H1 (cell line): ENCODE measurements around the gene CD248. TPM values are rescaled to one million over a fixed set of nuclear protein-coding genes. Genes with fewer than 3 reads are reported as not detected.

Experiments
- CTCF ChIA-PET: fragments of 300-600 bp; sonication (Branson Sonifier 250); formaldehyde crosslinking; loops from one replicate; lab custom pipeline; 2021; ENCODE audit not compliant: partially characterized antibody; lab: Charles Lee
- POLR2A ChIA-PET: fragments of 300-600 bp; sonication (Branson Sonifier 250); formaldehyde crosslinking; loops from one replicate; lab custom pipeline; 2021; ENCODE audit warnings: inconsistent platforms; ENCODE audit not compliant: partially characterized antibody; lab: Charles Lee
- DNase-seq, 2 experiments: peaks; one replicate each; pipeline versions ENCODE4 v3.0.0 to v3.0.0-alpha.2; 2010 to 2022; ENCODE audit warnings: low spot score in 2 of 2, low read depth in 1 of 2, mixed read lengths in 1 of 2
- FAIRE-seq: peaks from 2 replicates; lab custom pipeline; 2011; peaks lifted over from hg19 to GRCh38; lab: Jason Lieb, UNC
- H2AFZ ChIP-seq: 2 replicates; pipeline ENCODE4 v1.8.1; 2012; ENCODE audit warnings: low read length, inconsistent platforms
- H2AK5ac ChIP-seq: 2 replicates; pipeline ENCODE4 v1.6.1; 2013; ENCODE audit warnings: low read depth, low read length
- H2BK120ac ChIP-seq: replicated peaks from 2 replicates; pipeline ENCODE3; 2013; ENCODE audit warnings: low read depth, low read length, inconsistent platforms
- H2BK12ac ChIP-seq: 2 replicates; pipeline ENCODE4 v1.6.1; 2013; ENCODE audit warnings: low read depth, low read length
- H2BK15ac ChIP-seq: 2 replicates; pipeline ENCODE4 v1.6.1; 2013; ENCODE audit warnings: low read length
- H2BK20ac ChIP-seq: 2 replicates; pipeline ENCODE4 v1.6.1; 2013; ENCODE audit warnings: low read length
- H2BK5ac ChIP-seq: 2 replicates; pipeline ENCODE4 v1.6.1; 2013; ENCODE audit warnings: low read depth, low read length
- H3K14ac ChIP-seq: 2 replicates; pipeline ENCODE4 v1.6.1; 2013; ENCODE audit warnings: inconsistent platforms; ENCODE audit not compliant: insufficient read length
- H3K18ac ChIP-seq: 2 replicates; pipeline ENCODE4 v1.6.1; 2013; ENCODE audit warnings: low read length; ENCODE audit errors: extremely low read depth
- H3K23ac ChIP-seq: 2 replicates; pipeline ENCODE4 v1.6.1; 2013; ENCODE audit warnings: inconsistent platforms; ENCODE audit not compliant: insufficient read length
- H3K23me2 ChIP-seq: 2 replicates; pipeline ENCODE4 v1.6.1; 2013; ENCODE audit warnings: low read depth, low read length
- H3K27ac ChIP-seq: 2 replicates; pipeline ENCODE4 v1.6.1; 2011; ENCODE audit warnings: low read depth, low read length, inconsistent platforms
- H3K27me3 ChIP-seq, 4 experiments: replicated peaks in 1 of 4; 1 replicate in 1 of 4; 2 replicates in 3 of 4; pipeline versions ENCODE4 v1.6.1 to v1.8.1; 2011 to 2013; ENCODE audit warnings: low read length in 3 of 4, mild to moderate bottlenecking in 3 of 4, inconsistent platforms in 2 of 4, mixed read lengths in 2 of 4, moderate library complexity in 1 of 4; ENCODE audit not compliant: control insufficient read depth in 3 of 4, insufficient read depth in 3 of 4; ENCODE audit errors: extremely low read depth in 1 of 4
- H3K36me3 ChIP-seq, 4 experiments: 2 replicates each; pipeline versions ENCODE4 v1.6.1 to v1.8.1; 2011 to 2013; ENCODE audit warnings: mild to moderate bottlenecking in 4 of 4, low read length in 3 of 4, moderate library complexity in 2 of 4, control low read depth in 1 of 4, inconsistent platforms in 1 of 4; ENCODE audit not compliant: insufficient read depth in 4 of 4, control insufficient read depth in 2 of 4
- H3K4ac ChIP-seq: replicated peaks from 2 replicates; pipeline ENCODE3; 2013; ENCODE audit warnings: low read length, low read depth, mixed read lengths, inconsistent platforms; ENCODE audit not compliant: insufficient read length
- H3K4me1 ChIP-seq, 4 experiments: replicated peaks in 1 of 4; 1 replicate in 1 of 4; 2 replicates in 3 of 4; pipeline versions ENCODE4 v1.6.1 to v1.8.1; 2011 to 2013; ENCODE audit warnings: low read length in 3 of 4, inconsistent platforms in 2 of 4, mixed read lengths in 1 of 4; ENCODE audit not compliant: insufficient read depth in 4 of 4, control insufficient read depth in 3 of 4
- H3K4me2 ChIP-seq, 2 experiments: 2 replicates each; pipeline versions ENCODE4 v1.6.1 to v1.8.1; 2011 to 2013; ENCODE audit warnings: low read depth in 2 of 2, low read length in 2 of 2, control low read depth in 1 of 2, inconsistent platforms in 1 of 2, mild to moderate bottlenecking in 1 of 2; ENCODE audit not compliant: insufficient read depth in 1 of 2
- H3K4me3 ChIP-seq, 4 experiments: fragments of 200-600, 300-600 bp in 1 of 4; sonication (generic), shearing (Covaris generic), sonication (Bioruptor Twin) in 1 of 4; 2 replicates each; pipeline versions ENCODE4 v1.5.1 to v1.8.1; 2011 to 2016; ENCODE audit warnings: low read length in 4 of 4, low read depth in 3 of 4, control low read depth in 2 of 4, inconsistent platforms in 2 of 4, mild to moderate bottlenecking in 2 of 4, mixed read lengths in 1 of 4, moderate library complexity in 1 of 4; ENCODE audit not compliant: insufficient read depth in 2 of 4; ENCODE audit errors: extremely low read depth in 1 of 4
- H3K56ac ChIP-seq: replicated peaks from 2 replicates; pipeline ENCODE3; 2013; ENCODE audit warnings: low read depth, mild to moderate bottlenecking, mixed read lengths, low read length, inconsistent platforms; ENCODE audit not compliant: insufficient read length
- H3K79me1 ChIP-seq: 2 replicates; pipeline ENCODE4 v1.6.1; 2013; ENCODE audit warnings: low read depth, low read length, control low read depth
- H3K79me2 ChIP-seq, 2 experiments: 2 replicates each; pipeline versions ENCODE4 v1.6.1 to v1.8.1; 2012 to 2013; ENCODE audit warnings: low read length in 2 of 2, mild to moderate bottlenecking in 2 of 2, inconsistent platforms in 1 of 2; ENCODE audit not compliant: insufficient read depth in 2 of 2, control insufficient read depth in 1 of 2
- H3K9ac ChIP-seq, 4 experiments: replicated peaks in 1 of 4; 1 replicate in 1 of 4; 2 replicates in 3 of 4; pipeline versions ENCODE4 v1.6.1 to v1.8.1; 2011 to 2013; ENCODE audit warnings: low read depth in 3 of 4, low read length in 3 of 4, control low read depth in 2 of 4, mild to moderate bottlenecking in 2 of 4, moderate library complexity in 2 of 4, inconsistent platforms in 1 of 4; ENCODE audit errors: extremely low read depth in 1 of 4
- H3K9me3 ChIP-seq, 2 experiments: 2 replicates each; pipeline versions ENCODE4 v1.6.1 to v1.8.1; 2012 to 2013; ENCODE audit warnings: mild to moderate bottlenecking in 2 of 2, moderate library complexity in 2 of 2, control low read depth in 1 of 2, inconsistent platforms in 1 of 2, low read depth in 1 of 2, low read length in 1 of 2, mixed read lengths in 1 of 2; ENCODE audit not compliant: insufficient read depth in 2 of 2
- H4K20me1 ChIP-seq, 2 experiments: replicated peaks in 1 of 2; 2 replicates each; pipeline versions ENCODE3 to v1.8.1; 2011 to 2013; ENCODE audit warnings: inconsistent platforms in 2 of 2, low read length in 2 of 2, mild to moderate bottlenecking in 1 of 2; ENCODE audit not compliant: insufficient read depth in 2 of 2, control insufficient read depth in 1 of 2
- H4K5ac ChIP-seq: 2 replicates; pipeline ENCODE4 v1.6.1; 2013; ENCODE audit warnings: low read length, low read depth, mixed read lengths, inconsistent platforms; ENCODE audit not compliant: insufficient read length
- H4K8ac ChIP-seq: 2 replicates; pipeline ENCODE4 v1.8.0; 2013; ENCODE audit warnings: mild to moderate bottlenecking, moderate library complexity, low read length, inconsistent platforms; ENCODE audit not compliant: insufficient read depth; ENCODE audit errors: extremely low read depth
- H4K91ac ChIP-seq: replicated peaks from 2 replicates; pipeline ENCODE3; 2013; ENCODE audit warnings: low read length, mixed read lengths, inconsistent platforms; ENCODE audit not compliant: insufficient read length
- ATF2 ChIP-seq: IDR thresholded peaks from 2 replicates; pipeline ENCODE4 v1.6.1; 2012; ENCODE audit warnings: low read length, inconsistent platforms
- BRCA1 ChIP-seq: IDR thresholded peaks from 2 replicates; pipeline ENCODE4 v1.6.1; 2012; ENCODE audit warnings: low read depth, low read length, improper control_type of control experiment
- CEBPB ChIP-seq: IDR thresholded peaks from 2 replicates; pipeline ENCODE4 v1.6.1; 2012; ENCODE audit warnings: low read depth, low read length
- CHD1 ChIP-seq: IDR thresholded peaks from 2 replicates; pipeline ENCODE4 v1.6.1; 2012; ENCODE audit warnings: low read depth, low read length, improper control_type of control experiment
- CTCF ChIP-seq, 3 experiments: IDR thresholded peaks; 1 replicate in 2 of 3; 2 replicates in 1 of 3; pipeline versions ENCODE4 v1.5.1 to v1.6.1; 2011; ENCODE audit warnings: low read length in 3 of 3, mild to moderate bottlenecking in 3 of 3, inconsistent platforms in 2 of 3, low read depth in 1 of 3, moderate library complexity in 1 of 3; ENCODE audit not compliant: insufficient read depth in 1 of 3; ENCODE audit errors: control extremely low read depth in 1 of 3
- EGR1 ChIP-seq: IDR thresholded peaks from 2 replicates; pipeline ENCODE4 v1.6.1; 2011; ENCODE audit warnings: low read depth, low read length, borderline replicate concordance
- KDM4A ChIP-seq: IDR thresholded peaks from one replicate; pipeline ENCODE4 v1.7.1; 2012; ENCODE audit warnings: low read depth, mild to moderate bottlenecking, moderate library complexity, low read length, inconsistent platforms; ENCODE audit not compliant: severe bottlenecking
- SP1 ChIP-seq: IDR thresholded peaks from 2 replicates; pipeline ENCODE4 v1.6.1; 2011; ENCODE audit warnings: low read depth, low read length
- WGBS, 2 experiments: shearing (Covaris generic) in 1 of 2; methylation state at CpG; one replicate each; pipeline versions ENCODE4 v1.1.6 to v1.1.7; 2013 to 2015; ENCODE audit warnings: low lambda C conversion rate in 2 of 2, mixed read lengths in 2 of 2, inconsistent platforms in 1 of 2, low coverage in 1 of 2, missing lambda C conversion rate in 1 of 2; ENCODE audit not compliant: insufficient replicate concordance in 2 of 2, insufficient coverage in 1 of 2, insufficient read length in 1 of 2; ENCODE audit errors: extremely low coverage in 1 of 2, missing lambda C conversion rate in 1 of 2; 5-methylcytosine and 5-hydroxymethylcytosine counted together
- polyA plus RNA-seq, 7 experiments: library from polyadenylated mRNA; depleted of rRNA in 3 of 7; stranded (reverse) in 5 of 7; unstranded in 2 of 7; fragments of >200 nt in 5 of 7; fragments of 200-250 nt in 2 of 7; gene quantifications; 1 replicate in 5 of 7; 2 replicates in 1 of 7; 4 replicates in 1 of 7; pipeline versions ENCODE4 v1.2.1 to v1.2.3, GENCODE V29; 2011 to 2013; ENCODE audit warnings: missing spikeins in 2 of 7, mixed read lengths in 2 of 7
- total RNA-seq: library from RNA; stranded (reverse); fragmentation: NEBNext Ultra II Directional; extraction: Animal tissue kit (Norgen Biotek cat#: 25700); gene quantifications from 2 replicates; pipeline ENCODE4 v1.2.1, GENCODE V29; 2021

Gene CD248
- total and polyA plus RNA-seq, 2 of the 8 experiments (the other 6 are each of a cell fraction or from before 2014, with no cell fraction given), result 2.7 to 3.9 TPM

GRCh38 chr11:66311965-66312548, 4.8 kb downstream of the CD248 start:
- H2AFZ ChIP-seq, result peak overlapping the region; percentile 86; the same call in 1 of the 2 replicates
- POLR2A ChIA-PET, result interaction anchor here (0.8 to 4.1 kb wide), 27 partner anchors 9 to 243 kb away, joined by 3 to 25 read pairs (median 6); partner anchors contain the start of genes BRMS1, RIN1, TMEM151A and YIF1A
- peak overlapping the region in 2 of 4 experiments; percentile 42 to 54; a peak in 3 of 7 replicates for H3K9ac ChIP-seq
- no peak for TF ChIP-seq CEBPB
- no peak for TF ChIP-seq CHD1
- TF ChIP-seq BRCA1, result no peak
- TF ChIP-seq SP1, result no peak
- TF ChIP-seq EGR1, result no peak
- peak; percentile 69; the same call in 1 of the 2 replicates for TF ChIP-seq ATF2
- TF ChIP-seq CTCF (IDR thresholded peaks at IDR 0.05; ENCODE audit: control extremely low read depth in 1 of 3, insufficient read depth in 1 of 3, low read depth in 1 of 3, low read length in 3 of 3), result peak in 2 of 3 experiments; percentile 84 to 93; a peak in 3 of 4 replicates
- TF ChIP-seq KDM4A, result peak; percentile 74

More at GRCh38 chr11:66311965-66312548, 4.8 kb downstream of the CD248 start:
- peak overlapping the region; percentile 48 to 77 for H3K4me2 ChIP-seq
- peak overlapping the region; percentile 90 for H2BK5ac ChIP-seq
- no peak overlapping the region for H2AK5ac ChIP-seq
- peak overlapping the region; percentile 44 to 79 (median 71) for H3K4me3 ChIP-seq
- 1% methylated on average over 43 of the region's 44 CpGs; no CpG with 5 or more reads in 1 of the 2 experiments for WGBS, 2 experiments
- peak overlapping the region; percentile 6 for H4K91ac ChIP-seq
- H3K79me1 ChIP-seq, result no peaks in the 10 kb centered on the region
- H3K56ac ChIP-seq, result no peak overlapping the region
- H3K18ac ChIP-seq, result peak overlapping the region; percentile 100
- H2BK12ac ChIP-seq, result peak overlapping the region; percentile 91
- H3K23ac ChIP-seq, result no peak overlapping the region
- peaks cover 8% of the 10 kb centered on the region for H3K23me2 ChIP-seq
- CTCF ChIA-PET, result interaction anchor here (0.6 to 11.7 kb wide), 44 partner anchors 8 to 266 kb away, joined by 3 to 242 read pairs (median 5); partner anchors contain the start of genes B4GAT1, BRMS1, CNIH2 and RAB1B
- H3K14ac ChIP-seq, result no peak overlapping the region
- H4K20me1 ChIP-seq, result no peaks in the 10 kb centered on the region
- peak overlapping the region; percentile 36; the same call in 1 of the 2 replicates for H4K8ac ChIP-seq
- H2BK15ac ChIP-seq, result no peak overlapping the region
- FAIRE-seq (peak; percentile 66), DNase-seq (peak; percentile 71 to 92)
- H3K79me2 ChIP-seq, result no peaks in the 10 kb centered on the region
- no peaks in the 10 kb centered on the region for H3K9me3 ChIP-seq
- no peak overlapping the region for H2BK20ac ChIP-seq
- H3K27ac ChIP-seq, result peak overlapping the region; percentile 7
- H3K27me3 ChIP-seq, result peaks cover 0 to 3% (median 0%) of the 10 kb centered on the region in 4 experiments; a peak in 2 of 7 replicates
- H3K4ac ChIP-seq, result no peak overlapping the region
- H2BK120ac ChIP-seq, result no peak overlapping the region
- H4K5ac ChIP-seq, result peak overlapping the region; percentile 86
- H3K36me3 ChIP-seq, result no peaks in the 10 kb centered on the region
- peaks cover 3 to 17% (median 8%) of the 10 kb centered on the region in 4 experiments for H3K4me1 ChIP-seq
